ENCODE data around the gene ZMYND11.

The ZMYND11 gene

DNA sequence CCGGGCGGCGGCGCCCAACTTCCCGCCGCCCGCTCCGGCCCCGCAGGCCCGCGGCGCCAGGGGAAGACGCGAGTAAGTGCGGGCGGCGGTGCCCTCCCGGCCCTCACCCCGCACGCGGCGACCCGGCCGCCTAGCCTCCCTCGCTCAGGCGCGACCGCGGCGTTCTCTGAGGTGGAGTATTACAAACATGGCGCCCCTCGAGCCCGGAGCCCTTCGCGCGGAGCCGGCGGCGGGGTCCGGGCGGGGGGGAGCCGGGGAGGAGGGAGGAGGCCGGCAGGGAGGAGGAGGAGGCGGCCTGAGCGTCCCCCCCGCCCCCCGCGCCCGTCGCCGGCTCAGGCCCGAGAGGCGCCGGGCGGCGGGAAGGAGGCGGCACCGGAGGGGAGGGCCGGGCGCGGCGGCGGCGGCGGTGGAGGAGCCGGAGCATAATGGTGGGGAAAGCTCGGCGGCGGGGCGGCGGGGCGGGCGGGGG is at the start of gene ZMYND11:
Gene ZMYND11 (plus strand): TSS at position 324 of the 469 bp plus-strand sequence. CDS start 44,558 bp downstream, outside the sequence.
- DNase-seq, result peak; percentile 68

DNA sequence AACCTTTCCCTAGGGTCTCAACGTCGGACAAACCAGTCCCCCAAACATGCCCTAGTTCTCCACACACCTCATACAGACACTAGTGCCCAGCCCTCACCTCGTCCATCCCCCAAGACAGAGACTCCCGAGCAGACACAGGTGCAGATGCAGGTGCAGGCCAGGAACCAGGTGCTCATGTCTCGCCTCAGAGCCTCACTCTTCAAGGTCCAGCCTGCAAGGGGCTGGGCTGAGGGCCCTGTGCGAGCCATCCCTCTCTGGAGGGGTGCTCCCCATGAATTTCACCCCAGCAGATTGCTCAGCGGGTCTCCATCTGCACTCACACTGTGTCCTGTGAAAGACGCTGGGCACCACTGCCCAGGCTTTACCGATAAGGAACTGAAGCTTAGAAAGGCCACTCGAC is 49.2 kb upstream of the ZMYND11 start:
- no peak for DNase-seq

DNA sequence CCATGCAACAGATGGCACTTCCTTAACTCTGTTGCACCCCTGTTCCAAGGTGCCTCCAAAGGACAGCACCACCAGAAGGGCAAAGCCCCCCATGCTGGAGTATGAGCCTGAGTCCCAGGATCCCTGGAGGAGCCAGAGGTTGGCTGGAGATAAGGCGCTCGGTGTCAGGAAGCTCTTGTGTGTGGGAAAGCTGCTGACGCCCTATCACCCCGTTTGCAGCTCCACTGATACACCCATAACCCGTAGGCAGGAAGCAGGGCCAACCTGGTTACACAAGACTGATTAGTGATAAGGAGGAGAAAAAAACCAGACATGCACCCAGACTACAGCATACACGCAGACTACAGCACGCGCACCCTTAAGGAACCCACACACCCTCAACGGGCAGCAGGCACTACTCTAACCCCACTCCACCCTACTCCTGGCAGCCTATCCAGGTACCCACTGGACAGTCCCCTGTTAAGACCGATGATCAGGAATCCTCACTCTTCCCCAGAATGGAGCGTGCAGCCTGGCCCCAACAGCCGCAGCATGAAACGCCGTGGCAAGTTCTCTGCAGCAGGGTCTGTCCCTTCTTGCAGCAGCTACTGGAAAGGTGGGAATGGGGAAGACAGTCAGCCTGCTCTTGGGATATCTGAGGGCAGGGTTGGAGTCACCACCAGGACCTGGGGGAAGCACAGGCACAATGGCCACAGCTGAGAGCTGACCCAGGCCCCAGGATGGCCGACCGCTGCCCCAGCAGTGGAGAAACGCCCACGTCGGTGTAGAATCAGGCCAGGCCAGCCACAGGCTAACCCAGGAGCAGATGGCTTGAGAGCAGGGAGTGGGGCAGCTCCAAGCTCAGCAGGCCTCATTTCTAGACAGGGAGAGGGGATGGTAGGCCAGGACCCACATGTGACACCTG is 47.8 kb upstream of the ZMYND11 start:
- peak; percentile 91 for DNase-seq

DNA sequence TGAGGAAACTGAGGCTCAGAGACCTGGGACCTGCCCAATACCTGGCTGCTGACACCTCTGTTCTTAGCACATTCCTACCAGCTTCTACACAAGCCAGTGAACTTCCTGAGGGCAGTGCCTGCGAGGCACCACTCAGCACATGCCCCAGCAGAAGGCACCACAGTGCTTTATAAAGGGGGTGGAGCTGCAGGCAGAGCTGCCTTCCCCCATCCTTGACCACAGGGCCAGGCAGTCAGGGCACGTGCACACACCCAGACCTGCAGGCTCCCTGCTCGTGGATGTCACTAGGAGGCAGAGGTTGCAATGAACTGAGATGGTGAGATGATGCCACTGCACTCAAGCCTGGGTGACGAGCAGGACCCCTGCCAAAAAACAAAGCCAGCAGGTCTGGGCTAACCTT is 47.0 kb upstream of the ZMYND11 start:
- peak; percentile 56 for DNase-seq

DNA sequence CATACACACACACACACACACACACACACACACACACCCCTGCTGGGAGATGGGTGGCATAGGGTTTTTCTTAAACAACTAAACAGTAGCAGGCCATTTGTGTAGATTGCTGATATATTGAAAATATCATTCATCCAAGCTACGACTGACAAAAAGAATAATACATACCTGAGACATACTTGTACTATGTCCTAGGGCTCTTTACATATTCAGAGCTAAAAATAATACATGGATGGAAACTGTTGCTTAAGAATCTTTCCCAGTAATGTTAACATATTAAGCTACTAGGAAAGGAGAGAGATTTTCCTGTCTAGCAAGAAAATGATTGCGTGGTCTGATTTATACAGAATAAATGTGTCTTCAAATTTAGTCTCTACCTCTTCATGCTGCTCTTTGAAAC is 46.0 kb upstream of the ZMYND11 start:
- no peak for DNase-seq

DNA sequence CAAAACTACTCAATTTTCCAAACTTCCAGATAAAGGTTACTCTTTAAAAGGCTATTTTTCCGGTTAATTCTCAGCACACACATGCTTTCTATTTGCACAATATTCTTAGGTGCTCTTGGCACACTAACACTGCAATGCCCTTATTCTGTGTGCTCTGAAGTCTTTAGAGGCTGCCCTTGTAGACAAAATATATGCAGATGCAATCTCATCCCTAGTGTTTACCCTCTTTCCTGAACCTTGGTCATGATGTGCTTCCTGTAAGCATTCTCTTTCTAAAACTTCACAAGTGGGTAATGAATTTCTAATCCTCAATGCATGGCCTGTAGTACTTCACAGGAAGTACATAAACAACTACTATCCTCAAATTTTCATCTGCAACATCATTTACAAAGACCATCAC is 45.1 kb upstream of the ZMYND11 start:
- DNase-seq, result no peak

DNA sequence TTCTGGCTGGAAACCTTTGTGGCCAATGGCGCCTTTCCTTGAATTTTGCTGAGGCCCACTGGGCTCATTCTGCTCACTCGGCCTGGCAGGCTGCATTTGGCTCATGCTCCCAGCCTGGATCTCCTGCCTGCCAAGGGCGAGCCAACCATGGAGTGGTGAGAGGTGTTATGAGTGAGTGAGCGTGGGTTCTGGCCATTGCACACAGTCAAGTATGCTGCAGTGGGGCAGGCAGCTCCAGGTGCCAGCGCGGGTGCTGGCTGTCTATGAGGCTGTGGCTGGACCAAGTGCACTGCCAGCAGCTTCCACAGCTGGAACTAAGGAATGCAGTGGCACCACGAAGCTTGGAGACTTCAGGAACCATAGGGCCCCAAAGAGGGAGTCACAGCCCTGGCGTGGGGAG is 43.9 kb upstream of the ZMYND11 start:
- no peak for DNase-seq

DNA sequence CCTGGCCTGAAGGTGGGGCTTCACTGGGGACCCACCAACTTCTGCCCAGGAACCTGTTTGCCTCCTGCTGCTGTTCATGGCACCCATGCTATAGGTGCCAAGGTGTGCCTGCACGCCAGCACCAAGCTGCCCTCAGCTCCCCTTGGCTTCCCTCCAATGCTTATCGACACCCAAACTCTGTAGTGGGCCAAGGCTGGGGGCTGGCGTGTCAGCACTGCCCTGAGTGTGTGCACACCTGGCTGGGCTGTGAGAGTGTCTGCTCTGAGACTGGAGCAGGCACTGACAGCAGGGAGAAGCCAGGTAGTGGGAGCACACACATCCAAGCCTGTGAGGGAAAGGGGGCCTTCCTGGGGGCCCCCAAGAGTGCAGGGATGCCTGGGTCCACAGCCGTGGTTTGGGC is 43.1 kb upstream of the ZMYND11 start:
- no peak for DNase-seq

DNA sequence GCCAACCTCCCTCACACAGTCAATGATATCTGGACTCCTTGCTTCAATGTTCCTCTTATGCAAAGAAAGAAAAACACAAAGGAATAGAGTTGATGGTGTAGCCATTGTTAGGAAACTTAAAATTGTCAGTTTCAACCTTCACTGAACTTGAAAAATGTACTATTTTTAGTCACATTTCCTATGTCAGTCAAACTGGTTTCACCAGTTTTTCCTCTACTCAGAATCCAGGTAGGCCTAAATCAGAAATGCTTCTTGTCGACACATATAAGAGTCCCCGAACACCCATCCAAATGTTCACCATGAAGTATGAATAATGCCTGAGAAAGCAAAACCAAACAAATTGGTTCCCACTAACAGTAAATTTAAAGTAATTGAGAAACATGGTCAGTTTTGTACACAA is 42.4 kb upstream of the ZMYND11 start:
- no peak for DNase-seq

DNA sequence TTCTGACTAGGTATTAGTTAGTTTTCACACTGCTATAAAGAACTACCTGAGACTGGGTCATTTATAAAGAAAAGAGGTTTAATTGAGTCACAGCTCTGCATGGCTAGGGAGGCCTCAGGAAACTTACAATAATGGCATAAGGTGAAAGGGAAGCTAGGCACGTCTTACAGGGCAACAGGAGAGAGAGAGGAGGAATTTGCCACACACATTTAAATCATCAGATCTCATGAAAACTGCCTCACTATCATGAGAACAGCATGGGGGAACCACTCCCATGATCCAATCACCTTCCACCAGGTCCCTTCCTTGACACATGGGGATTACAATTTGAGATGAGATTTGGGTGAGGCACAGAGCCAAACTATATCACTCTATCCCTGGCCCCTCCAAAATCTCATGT is 40.6 kb upstream of the ZMYND11 start:
- DNase-seq, result no peak

DNA sequence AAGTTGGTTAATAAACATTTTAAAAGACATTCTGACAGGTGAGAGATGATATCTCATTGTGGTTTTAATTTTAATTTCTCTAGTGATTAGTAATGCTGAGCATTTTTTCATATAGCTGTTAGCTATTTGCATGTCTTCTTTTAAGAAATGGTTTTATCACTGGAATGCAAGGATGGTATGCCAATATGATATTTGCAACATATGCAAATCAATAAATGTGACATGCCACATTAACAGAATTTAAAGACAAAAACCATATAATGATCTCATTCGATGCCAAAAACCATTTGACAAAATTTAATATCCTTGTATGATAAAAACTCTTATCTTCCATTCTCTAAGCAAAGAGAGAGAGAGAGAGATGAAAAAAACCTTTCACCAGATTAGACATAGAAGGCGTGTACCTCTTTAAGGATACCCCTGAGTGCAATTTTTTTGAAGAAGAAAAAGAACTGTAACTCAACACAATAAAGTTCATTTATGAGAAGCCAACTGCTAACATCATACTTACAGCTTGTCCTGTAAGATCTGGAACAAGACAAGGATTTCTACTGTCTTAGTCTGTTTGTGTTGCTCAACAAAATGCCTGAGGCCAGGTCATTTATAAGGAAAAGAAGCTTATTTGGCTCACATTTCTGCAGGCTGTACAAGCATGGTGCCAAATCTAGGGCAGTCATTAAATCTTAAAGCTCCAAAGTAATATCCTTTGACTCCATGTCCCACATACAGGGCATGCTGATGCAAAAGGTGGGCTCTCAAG is 39.7 kb upstream of the ZMYND11 start:
- DNase-seq, result no peak

DNA sequence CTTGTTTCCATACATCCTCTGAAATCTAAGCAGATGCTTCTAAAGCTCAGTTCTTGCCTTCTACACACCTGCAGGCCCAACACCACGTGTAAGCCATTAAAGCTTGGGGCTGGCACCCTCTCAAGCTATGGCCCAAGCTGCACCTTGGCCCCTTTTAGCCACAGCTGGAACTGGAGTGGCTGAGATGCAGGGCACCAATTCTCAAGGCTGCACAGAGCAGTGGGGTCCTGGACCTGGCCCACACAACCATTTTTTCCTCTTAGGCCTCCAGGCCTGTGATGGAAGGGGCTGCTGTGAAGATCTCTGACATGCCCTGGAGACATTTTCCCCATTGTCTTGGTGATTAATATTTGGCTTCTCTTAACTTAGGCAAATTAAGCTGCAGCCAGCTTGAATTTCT is 38.8 kb upstream of the ZMYND11 start:
- no peak for DNase-seq

DNA sequence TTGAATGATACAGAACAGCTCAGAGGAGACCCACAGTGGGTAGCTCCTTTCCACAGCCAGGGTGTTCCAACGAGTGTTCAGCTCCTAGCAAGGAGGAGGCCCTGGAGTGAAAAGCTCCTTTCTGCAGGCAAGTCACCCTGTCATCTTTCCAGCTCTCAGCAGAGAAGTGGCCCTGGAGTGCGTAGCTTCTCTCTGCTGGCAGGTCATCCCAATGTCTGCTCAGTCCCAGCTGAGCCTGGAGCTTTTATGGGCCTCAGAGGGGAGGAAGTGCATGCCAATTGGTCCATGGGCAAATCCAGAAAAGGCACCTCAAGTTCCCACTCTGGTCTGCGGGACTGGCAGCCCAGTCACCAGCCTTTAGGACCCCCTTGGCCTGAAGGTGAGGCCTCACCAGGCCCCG is 30.8 kb upstream of the ZMYND11 start:
- no peak for DNase-seq

DNA sequence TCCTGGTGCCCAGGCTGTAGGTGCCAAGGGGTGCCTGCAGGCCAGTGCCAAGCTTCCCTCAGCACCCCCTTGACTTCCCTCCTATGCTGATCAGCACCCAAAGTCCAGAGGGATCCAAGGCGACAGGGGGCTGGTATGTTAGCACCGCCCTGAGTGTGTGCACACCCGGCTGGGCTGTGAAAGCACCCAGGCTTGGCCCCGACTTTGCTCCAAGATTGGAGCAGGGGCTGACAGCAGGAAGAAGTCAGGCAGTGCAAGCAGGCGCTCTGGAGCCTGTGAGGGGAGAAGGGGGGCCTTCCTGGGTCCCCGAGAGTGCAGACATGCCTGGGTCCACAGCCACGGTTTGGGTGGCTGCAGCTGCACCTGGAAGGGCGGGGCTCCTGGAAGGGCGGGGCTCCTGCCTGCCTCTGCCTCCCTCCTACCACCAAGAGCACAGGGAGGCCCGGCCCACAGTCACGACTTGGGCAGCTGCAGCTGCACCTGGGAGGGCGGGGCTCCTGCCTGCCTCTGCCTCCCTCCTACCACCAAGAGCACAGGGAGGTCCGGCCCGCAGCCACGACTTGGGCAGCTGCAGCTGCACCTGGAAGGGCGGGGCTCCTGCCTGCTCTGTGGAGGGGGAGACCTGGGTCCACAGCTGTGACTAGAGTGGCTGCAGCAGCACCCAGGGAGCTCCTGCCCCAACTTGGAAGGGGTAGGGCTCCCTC is 30.2 kb upstream of the ZMYND11 start:
- no peak for DNase-seq

DNA sequence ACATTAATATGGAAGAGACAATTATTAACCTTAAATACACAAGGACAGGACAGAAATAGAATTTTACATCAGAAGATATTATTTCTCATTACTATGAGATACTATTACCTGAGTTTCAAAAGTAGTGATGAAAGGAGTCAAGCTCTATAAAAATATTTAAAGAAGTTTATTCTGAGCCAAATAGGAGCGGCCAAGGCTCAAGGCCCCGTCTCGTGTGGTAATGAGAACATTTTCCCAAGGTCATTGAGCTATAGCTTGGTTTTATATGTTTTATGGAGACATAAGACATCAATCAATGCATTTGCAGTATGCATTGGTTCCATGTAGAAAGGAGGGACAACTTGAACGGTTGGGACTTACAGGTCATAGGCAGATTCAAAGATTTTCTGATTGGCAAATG is 29.4 kb upstream of the ZMYND11 start:
- DNase-seq, result no peak

DNA sequence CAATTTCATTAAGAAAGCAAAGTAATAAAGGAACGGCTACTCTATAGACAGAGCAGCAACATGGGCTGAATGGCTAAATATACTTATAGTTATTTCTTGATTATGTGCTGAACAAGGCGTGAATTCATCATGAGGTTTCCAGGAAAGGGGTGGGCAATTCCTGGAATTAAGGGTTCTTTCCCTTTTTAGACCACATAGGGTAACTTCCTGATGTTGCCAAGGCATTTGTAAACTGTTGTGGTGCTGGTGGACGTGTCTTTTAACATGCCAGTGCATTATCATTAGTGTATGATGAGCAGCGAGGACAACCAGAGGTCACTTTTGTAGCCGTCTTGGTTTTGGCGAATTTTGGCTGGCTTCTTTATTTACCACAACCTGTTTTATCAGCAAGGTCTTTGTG is 28.5 kb upstream of the ZMYND11 start:
- peak; percentile 24 for DNase-seq

DNA sequence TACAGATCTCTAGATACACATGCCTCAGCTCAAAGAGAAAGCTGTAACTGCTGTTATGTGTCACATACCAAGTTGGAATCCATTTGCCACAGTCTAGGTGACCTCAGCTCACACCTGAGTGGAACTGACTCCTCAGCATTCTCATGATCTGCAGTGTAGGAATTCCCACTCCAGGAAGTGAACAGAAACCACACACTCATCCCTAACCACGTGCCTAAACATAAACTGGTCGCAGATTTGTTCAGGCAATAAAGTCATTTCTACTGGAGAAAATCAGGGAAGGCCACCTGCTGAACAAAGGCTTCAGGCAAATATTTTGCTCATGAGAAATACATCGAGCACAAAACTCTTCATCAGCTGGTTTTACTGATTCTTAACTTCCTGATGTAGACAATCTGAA is 23.0 kb upstream of the ZMYND11 start:
- no peak for DNase-seq

DNA sequence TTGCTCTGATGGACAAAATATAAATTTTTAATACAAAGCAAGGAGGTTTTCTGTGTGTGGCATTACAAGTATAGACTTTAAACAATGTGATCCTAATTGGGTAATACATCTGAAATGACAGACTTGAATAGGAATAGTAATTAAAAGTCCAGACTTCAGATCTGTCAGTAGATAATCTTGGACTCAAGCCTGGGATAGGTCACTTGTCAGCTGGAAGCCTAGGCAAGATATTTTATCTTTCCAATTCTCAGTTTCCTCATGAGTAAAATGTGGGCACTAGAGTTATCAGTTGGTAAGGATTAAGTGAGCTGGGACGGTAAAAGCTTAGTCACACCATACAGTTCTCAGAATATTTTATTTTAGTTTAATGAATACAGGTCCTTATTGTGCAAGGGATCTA is 10.4 kb upstream of the ZMYND11 start:
- DNase-seq, result no peak

DNA sequence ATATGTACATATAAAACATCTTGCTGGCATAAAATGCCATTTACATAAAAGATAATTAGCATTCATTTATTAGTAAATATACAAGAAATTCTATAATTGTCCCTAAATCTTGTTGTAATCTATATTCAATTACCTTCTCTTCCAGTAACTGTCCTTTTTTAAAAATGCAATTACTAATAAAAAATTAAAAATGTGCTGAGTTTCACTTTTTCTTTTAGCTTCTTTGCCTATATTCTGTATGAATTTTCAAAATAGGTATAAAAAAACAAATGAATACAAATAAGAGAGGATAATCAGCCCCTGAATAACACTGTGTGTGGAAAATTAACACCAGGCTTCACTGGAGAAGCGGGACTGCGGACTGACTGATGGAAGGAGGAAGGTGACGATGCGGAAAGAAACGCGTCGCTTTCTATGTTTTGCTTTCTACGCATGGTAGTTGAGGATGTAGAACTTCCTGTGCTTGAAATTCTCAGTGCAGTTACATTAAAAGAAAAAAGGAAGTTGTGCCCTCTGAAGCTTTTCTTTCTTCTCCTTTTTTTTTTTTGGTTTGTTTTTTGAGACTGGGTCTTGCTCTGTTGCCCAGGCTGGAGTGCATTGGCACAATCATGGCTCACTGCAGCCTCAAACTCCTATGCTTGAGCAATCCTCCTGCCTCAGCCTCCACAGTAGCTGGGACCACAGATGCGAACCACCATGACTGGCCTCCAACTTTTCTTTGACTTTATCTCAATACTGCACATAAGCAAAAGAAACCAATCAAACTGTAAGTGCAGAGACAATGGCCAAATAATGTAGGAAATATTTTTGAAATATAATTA is 7.4 kb upstream of the ZMYND11 start:
- DNase-seq, result peak; percentile 76

DNA sequence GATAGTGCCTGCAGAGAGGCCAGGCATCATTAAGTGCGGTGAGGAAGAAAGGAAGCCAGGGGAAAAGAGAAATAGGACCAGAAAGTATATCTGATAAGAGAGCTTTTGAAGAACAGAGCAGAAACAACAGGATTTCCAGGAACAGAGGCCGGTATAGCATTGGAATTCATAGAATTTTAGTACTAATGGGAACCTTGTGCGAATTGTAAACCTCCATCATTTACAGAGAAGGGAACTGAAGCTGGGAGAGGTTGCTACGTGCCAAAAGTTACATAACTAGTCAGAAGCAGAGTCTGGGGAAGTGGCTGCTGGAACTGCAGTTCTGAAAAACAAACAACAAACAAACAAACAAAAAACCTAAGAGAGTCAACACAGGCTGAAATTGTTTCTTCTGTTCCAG is 5.4 kb upstream of the ZMYND11 start:
- DNase-seq, result peak; percentile 29

DNA sequence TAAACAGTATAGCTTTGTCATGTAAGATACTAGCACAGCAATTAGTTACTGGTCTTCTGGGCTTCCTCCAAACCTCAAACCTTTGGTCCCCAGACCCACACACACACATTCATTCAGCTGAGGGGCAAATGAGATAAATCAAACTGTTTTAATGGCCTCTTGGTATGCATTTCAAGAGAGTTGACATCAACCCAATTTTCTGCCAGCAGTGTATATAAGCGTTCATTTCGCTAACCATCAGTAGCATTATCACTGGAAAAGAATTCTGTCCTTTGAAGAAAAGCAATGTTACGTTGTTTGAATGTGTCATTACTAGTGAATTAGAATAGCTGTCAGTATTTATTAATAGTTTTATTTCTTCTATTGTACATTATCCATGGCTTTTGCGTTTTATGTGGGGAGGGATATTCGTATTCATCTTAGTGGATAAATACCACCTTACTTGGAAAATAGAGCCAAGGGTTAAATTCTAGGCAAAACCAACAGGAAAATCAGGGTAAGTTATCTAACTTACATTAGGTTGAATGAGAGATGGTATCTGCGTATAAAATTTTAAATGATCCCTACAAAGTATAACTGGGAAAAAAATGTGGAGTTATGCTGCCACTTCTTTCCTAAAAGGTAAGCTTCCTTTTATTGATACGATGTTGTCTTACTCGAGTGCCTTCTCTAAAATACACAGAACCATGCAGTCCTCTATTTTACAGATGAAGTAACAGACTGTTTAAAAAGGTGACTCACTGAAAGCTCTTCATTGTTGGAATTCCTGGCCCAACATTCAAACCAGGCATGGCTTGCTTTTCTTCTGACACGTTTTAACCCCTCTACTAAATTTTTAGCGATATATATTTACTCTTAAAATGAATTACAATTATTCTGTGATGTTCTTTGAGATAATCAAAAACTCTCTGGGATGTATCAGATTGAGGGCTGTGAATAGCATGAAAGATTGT is 2.0 kb upstream of the ZMYND11 start:
- no peak for DNase-seq
